Measurements from ENCODE around the gene SRPX.

- TF ChIP-seq CTCF (IDR thresholded peaks at IDR 0.05; ENCODE audit: low read length) = peak; percentile 49; the same call in 1 of the 2 replicates
- no peak for TF ChIP-seq EZH2 (IDR thresholded peaks at IDR 0.05; ENCODE audit: borderline replicate concordance, low read length)
Measured at GRCh38 chrX:38166478-38167083, 54.1 kb downstream of the SRPX start.

All from OCI-LY1 (cell line).